Measurements from ENCODE around the gene CUL7. TPM values are rescaled to one million over a fixed set of nuclear protein-coding genes. Genes with fewer than 3 reads are reported as not detected.
"Not testable (repeated sequence)": the region's sequence is repeated elsewhere in the genome, so short reads cannot be mapped to it uniquely, and the experiment has no call there.

CUL7 gene
- total RNA-seq, 1 donor from 2014 or later = 7.0 TPM

- no peaks in the 10 kb centered on the region for H3K27me3 ChIP-seq (ENCODE audit: low read depth)
- H3K36me3 ChIP-seq = peaks cover 53% of the 10 kb centered on the region
- peaks cover 19% of the 10 kb centered on the region for H3K4me1 ChIP-seq
- no peaks in the 10 kb centered on the region for H3K9me3 ChIP-seq (replicated peaks)
- TF ChIP-seq CTCF (IDR thresholded peaks at IDR 0.05; ENCODE audit: borderline replicate concordance) = no peak
- DNase-seq = no peak
- no peak overlapping the region for H3K27ac ChIP-seq (replicated peaks)
- intact Hi-C loops (cut with micrococcal nuclease) = no loop called here
- H3K4me3 ChIP-seq = no peak overlapping the region
Observed at GRCh38 chr6:43050981-43051380, 2.7 kb downstream of the CUL7 start.

- Histone ChIP-seq H3K27me3 (ENCODE audit: low read depth) (no peaks in the 10 kb centered on the region), H3K9me3 (replicated peaks) (no peaks in the 10 kb centered on the region), H3K4me1 (peaks cover 3% of the 10 kb centered on the region), H3K36me3 (peaks cover 60% of the 10 kb centered on the region), H3K27ac (replicated peaks) (no peak overlapping the region), H3K4me3 (no peak overlapping the region)
- no peak for TF ChIP-seq CTCF (IDR thresholded peaks at IDR 0.05; ENCODE audit: borderline replicate concordance)
- DNase-seq = no peak
- intact Hi-C loops (cut with micrococcal nuclease) = no loop called here
Observed at GRCh38 chr6:43047998-43048397, 5.7 kb downstream of the CUL7 start.

GRCh38 chr6:43045371-43045930, 8.2 kb downstream of the CUL7 start:
- Histone ChIP-seq H3K36me3 (peaks cover 74% of the 10 kb centered on the region), H3K27me3 (ENCODE audit: low read depth) (no peaks in the 10 kb centered on the region), H3K4me3 (no peak overlapping the region), H3K9me3 (replicated peaks) (no peaks in the 10 kb centered on the region), H3K27ac (replicated peaks) (no peak overlapping the region), H3K4me1 (no peaks in the 10 kb centered on the region)
- TF ChIP-seq CTCF (IDR thresholded peaks at IDR 0.05; ENCODE audit: borderline replicate concordance) = no peak
- DNase-seq = no peak
- intact Hi-C loops (cut with micrococcal nuclease) = no loop called here

GRCh38 chr6:43043310-43043709, 10.3 kb downstream of the CUL7 start:
- DNase-seq = no peak
- Histone ChIP-seq H3K4me1 (no peaks in the 10 kb centered on the region), H3K4me3 (no peak overlapping the region), H3K9me3 (replicated peaks) (no peaks in the 10 kb centered on the region), H3K36me3 (peaks cover 72% of the 10 kb centered on the region), H3K27me3 (ENCODE audit: low read depth) (no peaks in the 10 kb centered on the region), H3K27ac (replicated peaks) (no peak overlapping the region)
- intact Hi-C loops (cut with micrococcal nuclease) = no loop called here
- no peak for TF ChIP-seq CTCF (IDR thresholded peaks at IDR 0.05; ENCODE audit: borderline replicate concordance)

- H3K4me1 ChIP-seq = peaks cover 15% of the 10 kb centered on the region
- H3K4me3 ChIP-seq; intact Hi-C loops (cut with micrococcal nuclease); H3K27me3 ChIP-seq (ENCODE audit: low read depth); H3K27ac ChIP-seq (replicated peaks); DNase-seq; H3K9me3 ChIP-seq (replicated peaks): not testable (repeated sequence)
- H3K36me3 ChIP-seq = peaks cover 65% of the 10 kb centered on the region
Observed at GRCh38 chr6:43041475-43041874, 12.2 kb downstream of the CUL7 start.

- intact Hi-C loops (cut with micrococcal nuclease) = no loop called here
- no peaks in the 10 kb centered on the region for H3K9me3 ChIP-seq (replicated peaks)
- no peak for DNase-seq
- no peak overlapping the region for H3K4me3 ChIP-seq
- peaks cover 20% of the 10 kb centered on the region for H3K4me1 ChIP-seq
- H3K27me3 ChIP-seq (ENCODE audit: low read depth) = no peaks in the 10 kb centered on the region
- TF ChIP-seq CTCF (IDR thresholded peaks at IDR 0.05; ENCODE audit: borderline replicate concordance) = no peak
- no peak overlapping the region for H3K27ac ChIP-seq (replicated peaks)
- H3K36me3 ChIP-seq = peaks cover 59% of the 10 kb centered on the region
Observed at GRCh38 chr6:43040542-43041257, 13.0 kb downstream of the CUL7 start.
